Gastrocnemius medialis (tissue), 4 donors: ENCODE results near the gene HMGXB4.

Experiments
- CTCF ChIP-seq, 5 experiments: fragments of 450-650 bp in 3 of 5; fragments of 200-600 bp in 2 of 5; sonication (generic) in 2 of 5; IDR thresholded peaks in 4 of 5; conservative IDR thresholded peaks in 1 of 5; 1 replicate in 4 of 5; 2 replicates in 1 of 5; pipeline ENCODE4 v1.5.1; 2016 to 2019; ENCODE audit warnings: antibody characterized with exemption in 5 of 5, mild to moderate bottlenecking in 3 of 5, moderate library complexity in 3 of 5
- POLR2A ChIP-seq, 2 donors: fragments of 450-650 bp; IDR thresholded peaks; one replicate each; pipeline ENCODE4 v1.6.1; 2017; ENCODE audit warnings: antibody characterized with exemption in 2 of 2, mild to moderate bottlenecking in 2 of 2, moderate library complexity in 2 of 2

- TF ChIP-seq CTCF (IDR thresholded peaks at IDR 0.05 in 4 of 5, conservative IDR thresholded peaks at IDR 0.05 in 1 of 5), result no peak
- TF ChIP-seq POLR2A (IDR thresholded peaks at IDR 0.05), result no peak
These were observed 58.0 kb downstream of the HMGXB4 start for GRCh38 chr22:35315141-35315854.
